ENCODE data around the gene CDH11.

The CDH11 gene

GRCh38 chr16:65023802-65024201, 98.1 kb downstream of the CDH11 start:
- no peak for DNase-seq

DNA sequence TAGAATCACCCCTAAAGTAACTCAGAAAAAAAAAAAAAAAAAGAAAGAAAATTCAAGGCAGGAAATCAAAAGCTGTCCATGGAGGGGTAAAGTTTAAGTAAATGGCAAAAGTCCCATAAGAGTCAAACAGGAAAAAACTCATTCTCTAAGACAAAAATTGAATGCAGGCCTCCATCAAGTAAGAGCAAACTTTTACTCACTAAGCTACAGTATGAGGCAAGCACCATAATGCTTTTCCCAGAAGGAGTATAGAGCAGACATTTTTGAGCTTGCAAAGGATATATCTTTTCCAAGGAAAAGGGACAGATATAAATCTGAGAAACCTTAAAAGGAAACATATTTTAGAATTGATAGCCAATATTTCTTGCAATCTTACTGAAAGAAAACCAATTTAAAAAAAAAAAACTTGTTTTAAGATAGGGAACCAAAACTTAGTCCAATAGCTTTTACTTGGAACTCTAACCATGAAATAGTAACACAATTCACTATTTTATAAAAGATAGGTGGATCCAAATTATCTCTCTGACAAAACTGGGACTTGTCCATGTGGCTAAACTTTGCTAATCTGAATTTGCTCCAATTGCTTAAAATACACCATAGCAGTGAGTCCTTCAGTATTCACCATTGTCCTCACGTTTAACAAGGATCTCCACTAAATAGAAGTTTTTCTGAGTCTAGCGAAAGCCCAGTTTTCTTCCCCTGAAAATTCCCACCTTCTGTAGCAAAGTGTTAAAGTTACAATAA, 99.8 kb downstream of the CDH11 start:
- no peak for DNase-seq

DNA sequence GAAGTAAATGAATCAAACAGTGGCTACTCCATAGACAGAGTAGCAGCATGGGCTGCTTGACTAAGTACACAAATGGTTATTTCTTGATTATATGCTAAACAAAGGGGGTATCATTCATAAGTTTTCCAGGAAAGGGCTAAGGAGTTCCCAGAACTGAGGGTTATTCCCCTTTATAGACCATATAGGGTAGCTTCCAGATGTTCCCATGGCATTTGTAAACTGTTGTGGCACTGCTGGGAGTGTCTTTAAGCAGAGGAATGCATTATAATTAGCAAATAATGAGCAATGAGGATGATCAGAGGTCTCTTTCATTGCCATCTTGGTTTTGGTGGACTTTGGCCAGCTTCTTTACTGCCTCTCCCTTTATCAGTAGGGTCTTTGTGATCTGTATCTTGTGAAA, 105.1 kb downstream of the CDH11 start:
- DNase-seq = no peak

DNA sequence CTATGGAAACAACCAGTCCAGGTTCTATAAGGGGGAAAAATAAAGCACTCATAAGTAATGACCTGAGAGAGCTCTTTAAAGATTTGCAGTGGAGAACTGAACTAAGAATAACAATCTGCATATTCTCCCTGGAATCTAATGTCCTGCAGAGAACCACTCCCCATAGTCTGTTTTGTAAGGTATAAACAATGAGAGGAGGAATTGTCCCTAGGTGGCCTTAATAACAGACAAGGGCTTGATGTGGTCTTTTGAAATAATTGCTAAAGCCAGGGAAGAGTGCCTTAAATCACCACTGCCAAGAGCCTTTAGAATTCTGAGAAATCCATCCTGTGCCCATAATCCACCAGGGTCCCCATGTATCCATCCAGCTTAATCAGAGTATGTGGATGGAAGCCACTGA, 106.3 kb downstream of the CDH11 start:
- DNase-seq = no peak

DNA sequence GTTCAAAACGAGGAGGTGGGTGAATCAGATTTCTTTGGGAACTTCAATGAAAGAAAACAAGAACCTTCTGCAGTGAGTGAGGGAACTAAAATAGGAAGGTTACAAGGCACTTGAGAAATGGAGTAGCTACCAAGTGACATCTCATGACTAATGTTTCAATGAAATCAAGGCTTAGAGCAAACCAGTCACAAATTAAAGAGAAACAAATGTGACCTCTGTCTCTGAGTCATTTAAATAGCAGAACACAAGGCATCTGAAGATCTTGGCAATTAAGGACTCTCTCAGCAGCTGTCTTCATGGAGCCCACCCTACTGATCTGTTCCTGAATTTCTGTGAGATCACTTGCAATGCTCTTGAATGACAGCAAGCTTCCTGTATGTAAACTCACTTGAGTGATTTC, 109.5 kb downstream of the CDH11 start:
- no peak for DNase-seq

DNA sequence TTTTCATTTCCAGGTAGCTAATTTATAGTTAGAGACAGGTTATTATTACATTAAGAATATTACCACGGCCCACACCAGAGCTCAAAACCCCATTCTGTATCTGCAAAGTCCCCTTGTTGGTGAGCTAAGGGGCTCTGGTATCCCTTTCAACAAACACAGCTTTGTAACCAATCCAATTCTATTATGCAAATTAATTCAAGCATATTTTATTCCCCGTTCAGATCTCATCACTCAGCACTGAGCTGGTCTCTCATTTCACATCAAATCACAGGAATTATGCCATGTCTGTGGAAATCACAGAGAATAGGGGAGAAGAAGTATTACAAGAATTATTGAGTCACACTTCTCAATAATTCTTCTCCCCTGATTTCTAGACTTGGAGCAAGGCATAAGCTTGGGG, 111.7 kb downstream of the CDH11 start:
- DNase-seq = no peak

- no peak for DNase-seq
Observed at GRCh38 chr16:65005696-65006095, 116.2 kb downstream of the CDH11 start.

DNA sequence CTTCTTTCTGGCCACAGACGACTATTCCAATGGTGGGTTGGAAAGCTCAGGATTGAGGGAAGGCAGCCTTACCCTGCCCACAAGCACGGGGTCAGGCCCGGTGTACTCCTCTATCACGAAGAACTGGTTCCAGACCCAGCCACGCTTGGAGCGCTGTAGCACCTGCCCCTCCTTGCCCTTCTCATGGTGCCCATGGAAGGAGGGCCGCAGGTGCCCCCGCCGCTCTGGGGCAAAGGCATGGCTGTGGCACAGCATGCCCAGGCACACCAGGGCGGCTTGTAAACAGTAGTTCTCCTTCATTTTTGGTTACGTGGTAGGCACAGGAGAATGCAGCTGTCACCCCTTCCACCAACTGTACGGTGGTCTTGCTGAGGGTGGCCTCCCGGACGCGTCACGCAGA, 117.3 kb downstream of the CDH11 start:
- no peak for DNase-seq

DNA sequence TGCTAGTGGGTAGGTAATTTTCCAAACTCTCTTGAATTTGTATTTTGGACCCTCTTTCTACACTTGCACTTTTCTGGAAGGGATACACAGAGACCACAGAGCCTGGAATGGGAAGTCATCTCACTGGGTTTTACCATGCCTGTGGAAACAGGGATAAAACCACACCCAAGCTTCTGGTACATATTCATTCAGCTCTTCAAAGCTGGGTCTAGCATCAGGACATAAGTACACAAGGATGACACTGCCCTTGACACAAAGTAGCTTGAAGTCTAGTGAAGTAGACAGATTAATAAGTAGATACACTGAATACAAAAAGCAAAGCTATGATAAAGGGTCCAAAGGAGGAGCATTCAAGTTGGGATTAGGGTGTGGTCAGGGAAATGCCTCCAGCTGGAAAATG, 118.2 kb downstream of the CDH11 start:
- DNase-seq = no peak

- peak in 1 of 14 donors; percentile 2 for DNase-seq
Observed at GRCh38 chr16:65002265-65002664, 119.6 kb downstream of the CDH11 start.

- no peak for DNase-seq
Observed at GRCh38 chr16:65000654-65001053, 121.2 kb downstream of the CDH11 start.

GRCh38 chr16:64997751-64998150, 124.1 kb downstream of the CDH11 start:
- no peak for DNase-seq

GRCh38 chr16:64997121-64997520, 124.7 kb downstream of the CDH11 start:
- no peak for DNase-seq

- DNase-seq = no peak
Observed at GRCh38 chr16:64996641-64997040, 125.2 kb downstream of the CDH11 start.

DNA sequence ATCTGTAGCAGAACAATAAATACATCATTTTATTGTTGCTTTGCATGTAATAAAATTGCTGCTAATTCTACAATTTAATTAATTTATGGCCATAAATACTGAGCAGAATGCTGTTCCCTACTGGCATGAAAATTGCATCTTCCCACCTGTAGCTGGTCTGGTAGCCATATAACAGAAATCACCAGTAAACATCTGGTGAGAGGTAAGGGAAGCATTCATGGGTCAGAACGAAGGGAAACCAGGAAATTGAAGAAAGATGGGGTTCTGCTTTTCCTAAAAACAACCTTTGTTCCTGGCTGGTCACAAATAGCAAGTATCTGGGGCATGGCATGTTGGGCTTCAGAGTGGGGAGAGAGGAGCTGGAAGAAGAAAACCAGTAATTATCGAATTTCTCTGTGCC, 128.4 kb downstream of the CDH11 start:
- no peak for DNase-seq

- no peak for DNase-seq
Observed at GRCh38 chr16:64991001-64991400, 130.9 kb downstream of the CDH11 start.

- no peak for DNase-seq
Observed at GRCh38 chr16:64990101-64990500, 131.8 kb downstream of the CDH11 start.

DNA sequence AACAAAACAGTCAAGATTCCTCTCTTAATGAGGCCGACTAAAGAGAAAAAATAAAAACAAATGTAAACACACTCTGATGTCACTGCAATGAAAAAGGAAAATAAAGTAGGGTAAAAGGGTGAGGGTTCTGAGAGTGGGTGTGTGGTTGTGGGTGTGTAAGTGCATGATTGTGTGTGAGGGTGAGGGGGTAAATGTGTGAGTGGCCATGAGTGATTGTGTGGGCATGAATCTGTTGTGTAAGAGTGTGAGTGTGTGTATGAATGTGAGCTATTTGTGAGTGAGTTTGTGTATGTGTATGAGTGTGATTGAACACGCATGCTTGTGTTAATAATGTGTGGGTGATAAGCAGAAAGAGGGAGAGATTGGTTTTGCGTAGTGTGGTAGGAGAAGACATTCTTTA, 132.8 kb downstream of the CDH11 start:
- no peak for DNase-seq

DNA sequence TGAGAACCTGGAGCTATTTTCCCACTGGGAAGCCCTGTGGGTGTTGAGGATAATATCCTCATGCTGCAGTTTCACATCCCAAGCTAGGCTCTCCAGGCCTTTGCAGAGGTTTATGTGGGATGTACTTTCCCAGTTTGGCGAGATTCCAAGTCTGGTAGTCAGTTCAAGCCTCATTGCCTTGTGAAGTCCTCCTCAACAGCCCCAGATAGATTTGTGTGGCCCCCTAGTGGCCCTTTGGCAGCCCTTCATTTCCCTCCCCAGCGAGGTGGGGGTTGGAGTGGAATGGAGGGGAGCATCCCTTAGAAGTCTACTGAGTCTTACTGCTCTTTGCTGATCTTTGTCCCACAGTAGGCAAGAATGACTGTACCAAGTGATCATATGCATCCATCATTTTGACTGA, 137.9 kb downstream of the CDH11 start:
- peak in 10 of 14 donors; percentile 6 to 58 (median 34) for DNase-seq

- DNase-seq = no peak
Observed at GRCh38 chr16:64983231-64983630, 138.6 kb downstream of the CDH11 start.

DNA sequence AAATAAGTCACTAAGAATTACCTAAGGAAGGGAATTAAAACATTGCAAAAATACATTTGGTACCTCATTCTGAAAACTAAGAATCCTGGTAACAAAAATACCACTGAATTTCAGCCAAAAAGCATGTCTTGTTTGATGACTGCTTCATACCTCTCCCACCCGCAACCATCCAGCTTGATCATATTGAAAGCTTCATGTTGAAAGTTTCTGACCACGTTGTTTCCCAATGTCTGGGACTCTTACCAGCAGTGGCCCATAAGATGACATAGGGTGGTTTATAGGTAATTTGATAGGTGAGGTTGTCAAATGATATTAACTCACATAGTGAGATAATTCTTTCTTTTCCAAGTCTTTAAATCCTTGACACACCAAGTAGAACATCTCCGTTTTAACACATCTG, 139.3 kb downstream of the CDH11 start:
- no peak for DNase-seq

DNA sequence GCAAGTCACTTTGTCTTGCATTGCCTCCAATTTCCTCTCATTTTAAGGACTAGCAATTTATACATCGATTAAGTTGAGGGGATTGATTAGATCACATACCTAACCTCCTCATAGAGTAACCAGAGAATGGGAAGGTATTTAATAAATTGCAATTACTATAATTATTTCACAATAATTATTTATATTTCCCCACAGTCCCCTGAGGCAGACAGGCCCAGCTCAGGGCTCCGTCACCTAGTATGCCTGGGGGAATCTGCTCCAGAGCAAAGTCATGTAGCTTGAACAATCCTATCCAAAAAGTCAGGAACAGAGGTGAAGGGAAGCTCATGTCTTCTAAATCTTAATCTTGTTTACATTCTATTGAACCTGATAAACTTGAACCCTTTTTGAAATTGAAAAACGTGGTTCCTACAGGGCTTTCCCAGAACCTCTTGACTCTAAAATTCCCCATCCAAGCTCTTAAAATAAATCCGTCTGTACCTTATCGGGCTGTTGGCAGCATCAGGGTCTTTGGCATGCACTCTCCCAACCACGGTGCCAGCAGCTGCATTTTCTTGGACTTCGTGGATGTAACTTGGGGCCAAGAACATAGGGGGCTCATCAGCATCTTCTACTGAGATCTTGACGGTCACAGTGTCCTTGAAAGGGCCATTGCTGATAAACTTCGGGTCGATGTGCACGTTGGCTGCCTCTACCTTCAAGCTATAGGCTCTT, 140.1 kb downstream of the CDH11 start:
- DNase-seq = no peak

- DNase-seq = no peak
Observed at GRCh38 chr16:64977206-64977920, 144.5 kb downstream of the CDH11 start.

GRCh38 chr16:64975821-64976220, 146.0 kb downstream of the CDH11 start:
- no peak for DNase-seq

All from C1 segment of cervical spinal cord (tissue), 14 donors.